Glutamatergic neuron (in vitro differentiated cells): ENCODE results near the gene ZBTB12. TPM values are rescaled to one million over a fixed set of nuclear protein-coding genes. Genes with fewer than 3 reads are reported as not detected.

ENCODE experiments used
- DNase-seq: peaks from one replicate; pipeline ENCODE4 v3.0.0; 2022
- H3K27ac Mint-ChIP-seq: one replicate; pipeline ENCODE4 v1.8.0; 2020; ENCODE audit warnings: mild to moderate bottlenecking, mixed read lengths, inconsistent platforms; ENCODE audit not compliant: unreplicated experiment
- H3K27me3 Mint-ChIP-seq: one replicate; pipeline ENCODE4 v1.8.0; 2020; ENCODE audit warnings: mild to moderate bottlenecking, moderate library complexity, mixed read lengths, inconsistent platforms; ENCODE audit not compliant: unreplicated experiment
- H3K36me3 Mint-ChIP-seq: one replicate; pipeline ENCODE4 v1.8.0; 2020; ENCODE audit warnings: mild to moderate bottlenecking, mixed read lengths, inconsistent platforms; ENCODE audit not compliant: unreplicated experiment
- H3K4me1 Mint-ChIP-seq: one replicate; pipeline ENCODE4 v1.8.0; 2020; ENCODE audit warnings: mild to moderate bottlenecking, low read depth, mixed read lengths, inconsistent platforms; ENCODE audit not compliant: unreplicated experiment
- H3K4me3 Mint-ChIP-seq: one replicate; pipeline ENCODE4 v1.8.0; 2020; ENCODE audit warnings: mild to moderate bottlenecking, mixed read lengths, inconsistent platforms; ENCODE audit not compliant: unreplicated experiment
- H3K9me3 Mint-ChIP-seq: one replicate; pipeline ENCODE4 v1.8.0; 2020; ENCODE audit warnings: mild to moderate bottlenecking, moderate library complexity, mixed read lengths, inconsistent platforms; ENCODE audit not compliant: unreplicated experiment
- CTCF ChIP-seq: fragments of 200-600 bp; sonication (generic); IDR thresholded peaks from one replicate; pipeline ENCODE4 v1.5.0; 2021; ENCODE audit not compliant: partially characterized antibody, unreplicated experiment
- total RNA-seq: library from RNA; stranded (reverse); fragmentation: NEBNext Ultra II Directional; extraction: Animal tissue kit (Norgen Biotek cat#: 25700); gene quantifications from one replicate; pipeline ENCODE4 v1.2.1, GENCODE V29; 2021; ENCODE audit not compliant: unreplicated experiment

Gene ZBTB12
- total RNA-seq, 1 donor from 2014 or later, result 16.2 TPM

- TF ChIP-seq CTCF, result no peak
- peaks cover 9% of the 10 kb centered on the region for H3K27me3 Mint-ChIP-seq
- H3K27ac Mint-ChIP-seq, result peak within 1 kb of the TSS; percentile 96
- H3K9me3 Mint-ChIP-seq, result peaks cover 2% of the 10 kb centered on the region
- DNase-seq, result peak; percentile 96
- peak within 1 kb of the TSS; percentile 97 for H3K4me3 Mint-ChIP-seq
- peaks cover 2% of the 10 kb centered on the region for H3K4me1 Mint-ChIP-seq
- H3K36me3 Mint-ChIP-seq, result no peaks in the 10 kb centered on the region
Observed at GRCh38 chr6:31862344-31863235, 39.3 kb downstream of the ZBTB12 start, which contains the start of gene NEU1. NEU1 (minus strand) TSS chr6:31862821; CDS start chr6:31862776, 45 bp downstream.

- peak overlapping the region; percentile 97 for H3K4me3 Mint-ChIP-seq
- no peak for DNase-seq
- no peak for TF ChIP-seq CTCF
- H3K36me3 Mint-ChIP-seq, result no peaks in the 10 kb centered on the region
- H3K4me1 Mint-ChIP-seq, result peaks cover 2% of the 10 kb centered on the region
- H3K27ac Mint-ChIP-seq, result peak overlapping the region; percentile 96
- H3K9me3 Mint-ChIP-seq, result peaks cover 2% of the 10 kb centered on the region
- peaks cover 9% of the 10 kb centered on the region for H3K27me3 Mint-ChIP-seq
Observed at GRCh38 chr6:31861919-31862343, 40.0 kb downstream of the ZBTB12 start.

- Mint-ChIP-seq H3K4me3 (peak overlapping the region; percentile 97), H3K27me3 (peaks cover 11% of the 10 kb centered on the region), H3K27ac (no peak overlapping the region), H3K9me3 (peaks cover 2% of the 10 kb centered on the region), H3K4me1 (peaks cover 2% of the 10 kb centered on the region), H3K36me3 (no peaks in the 10 kb centered on the region)
- TF ChIP-seq CTCF, result no peak
- DNase-seq, result no peak
Observed at GRCh38 chr6:31861150-31861549, 40.7 kb downstream of the ZBTB12 start.

- no peak for TF ChIP-seq CTCF
- H3K4me3 Mint-ChIP-seq, result no peak overlapping the region
- peaks cover 2% of the 10 kb centered on the region for H3K4me1 Mint-ChIP-seq
Observed at GRCh38 chr6:31860349-31860748, 41.5 kb downstream of the ZBTB12 start.

GRCh38 chr6:31859923-31860322 lies 42.0 kb downstream of the ZBTB12 start:
- H3K36me3 Mint-ChIP-seq, result no peaks in the 10 kb centered on the region
- TF ChIP-seq CTCF, result no peak
- H3K4me1 Mint-ChIP-seq, result peaks cover 2% of the 10 kb centered on the region
- no peak overlapping the region for H3K27ac Mint-ChIP-seq
- no peak overlapping the region for H3K4me3 Mint-ChIP-seq
- peaks cover 11% of the 10 kb centered on the region for H3K27me3 Mint-ChIP-seq
- H3K9me3 Mint-ChIP-seq, result peaks cover 2% of the 10 kb centered on the region
- no peak for DNase-seq

More at GRCh38 chr6:31860349-31860748, 41.5 kb downstream of the ZBTB12 start:
- DNase-seq, result no peak
- H3K27ac Mint-ChIP-seq, result no peak overlapping the region
- no peaks in the 10 kb centered on the region for H3K36me3 Mint-ChIP-seq
- H3K9me3 Mint-ChIP-seq, result peaks cover 2% of the 10 kb centered on the region
- peaks cover 11% of the 10 kb centered on the region for H3K27me3 Mint-ChIP-seq
